Endothelial cell of umbilical vein (primary cell): ENCODE results near the gene PIK3CG. TPM values are rescaled to one million over a fixed set of nuclear protein-coding genes. Genes with fewer than 3 reads are reported as not detected.

Source experiments
- BruUV-seq: library from RNA; stranded (reverse); fragments of 400-500 nt; replicated peaks from 2 replicates; lab custom pipeline; 2021; lab: Mats Ljungman, UMichigan
- CTCF ChIA-PET: fragments of 300-600, 350-600 bp; sonication (Branson Sonifier 250); formaldehyde crosslinking; loops from one replicate; lab custom pipeline; 2021; ENCODE audit warnings: antibody characterized with exemption, inconsistent platforms; lab: Charles Lee
- POLR2A ChIA-PET: fragments of 300-600, 350-600 bp; sonication (Branson Sonifier 250); formaldehyde crosslinking; loops from one replicate; lab custom pipeline; 2021; ENCODE audit warnings: antibody characterized with exemption, inconsistent platforms; lab: Charles Lee
- DNase-seq: peaks from one replicate; pipeline ENCODE4 v3.0.0-alpha.2; 2011; ENCODE audit warnings: low read depth, low spot score
- FAIRE-seq: peaks from 2 replicates; lab custom pipeline; 2011; peaks lifted over from hg19 to GRCh38; lab: Jason Lieb, UNC
- H2AFZ ChIP-seq: 2 replicates; pipeline ENCODE4 v1.6.0; 2012; ENCODE audit warnings: low read depth, low read length, control low read depth, inconsistent platforms
- H3K27ac ChIP-seq: 2 replicates; pipeline ENCODE4 v1.5.1; 2011; ENCODE audit warnings: low read depth, mild to moderate bottlenecking, control low read depth, low read length, moderate library complexity; ENCODE audit not compliant: insufficient read depth
- H3K27me3 ChIP-seq, 2 experiments: 2 replicates each; pipeline versions ENCODE4 v1.6.0 to v1.6.1; 2011; ENCODE audit warnings: low read length in 2 of 2, mixed read lengths in 1 of 2; ENCODE audit not compliant: control insufficient read depth in 2 of 2, insufficient read depth in 2 of 2
- H3K36me3 ChIP-seq, 2 experiments: 2 replicates in 1 of 2; 3 replicates in 1 of 2; pipeline ENCODE4 v1.5.1; 2011; ENCODE audit warnings: low read length in 2 of 2, mild to moderate bottlenecking in 1 of 2, moderate library complexity in 1 of 2; ENCODE audit not compliant: control insufficient read depth in 2 of 2, insufficient read depth in 2 of 2; ENCODE audit errors: extremely low read depth in 1 of 2
- H3K4me1 ChIP-seq: 3 replicates; pipeline ENCODE4 v1.5.1; 2011; ENCODE audit warnings: mild to moderate bottlenecking, low read length; ENCODE audit not compliant: control insufficient read depth, insufficient read depth; ENCODE audit errors: extremely low read depth
- H3K4me2 ChIP-seq: 2 replicates; pipeline ENCODE4 v1.6.1; 2011; ENCODE audit warnings: low read length, control low read depth, mixed read lengths; ENCODE audit not compliant: insufficient read depth
- H3K4me3 ChIP-seq, 3 experiments: fragments of 200-600 bp in 1 of 3; sonication (generic), shearing (Covaris generic) in 1 of 3; replicated peaks in 1 of 3; 2 replicates each; pipeline ENCODE4 v1.5.1; 2011 to 2016; ENCODE audit warnings: control low read depth in 3 of 3, low read length in 3 of 3, mild to moderate bottlenecking in 2 of 3, inconsistent platforms in 1 of 3, low read depth in 1 of 3, moderate library complexity in 1 of 3; ENCODE audit not compliant: insufficient read depth in 1 of 3
- H3K79me2 ChIP-seq: 2 replicates; pipeline ENCODE4 v1.6.0; 2012; ENCODE audit warnings: low read length, inconsistent platforms; ENCODE audit not compliant: control insufficient read depth, insufficient read depth
- H3K9ac ChIP-seq: replicated peaks from 2 replicates; pipeline ENCODE3; 2011; ENCODE audit warnings: low read length, control low read depth; ENCODE audit not compliant: insufficient read depth; ENCODE audit errors: extremely low read depth
- H3K9me1 ChIP-seq: replicated peaks from 3 replicates; pipeline ENCODE4 v1.6.0; 2011; ENCODE audit warnings: mild to moderate bottlenecking, low read length; ENCODE audit not compliant: control insufficient read depth, insufficient read depth; ENCODE audit errors: extremely low read depth
- H3K9me3 ChIP-seq: replicated peaks from 2 replicates; pipeline ENCODE4 v1.5.1; 2012; ENCODE audit warnings: low read length, inconsistent platforms; ENCODE audit not compliant: control insufficient read depth, insufficient read depth
- H4K20me1 ChIP-seq: replicated peaks from 2 replicates; pipeline ENCODE3; 2011; ENCODE audit warnings: mild to moderate bottlenecking, low read length; ENCODE audit not compliant: control insufficient read depth, insufficient read depth; ENCODE audit errors: extremely low read depth
- CTCF ChIP-seq, 2 donors: IDR thresholded peaks; 1 replicate in 1 of 2; 2 replicates in 1 of 2; pipeline ENCODE4 v1.5.1; 2011; ENCODE audit warnings: low read length in 2 of 2, mild to moderate bottlenecking in 2 of 2, moderate library complexity in 2 of 2, control low read depth in 1 of 2, inconsistent platforms in 1 of 2, low read depth in 1 of 2; ENCODE audit not compliant: insufficient read depth in 1 of 2; ENCODE audit errors: extremely low read depth in 1 of 2
- EZH2 ChIP-seq: IDR thresholded peaks from 2 replicates; pipeline ENCODE4 v1.6.1; 2012; ENCODE audit warnings: borderline replicate concordance, low read depth, mild to moderate bottlenecking, moderate library complexity, low read length, inconsistent platforms; ENCODE audit not compliant: severe bottlenecking
- FOS ChIP-seq: IDR thresholded peaks from 2 replicates; pipeline ENCODE4 v1.6.1; 2011; ENCODE audit warnings: mild to moderate bottlenecking, low read length, moderate library complexity, borderline replicate concordance; ENCODE audit not compliant: insufficient read depth
- GATA2 ChIP-seq: IDR thresholded peaks from 2 replicates; pipeline ENCODE4 v1.7.0; 2011; ENCODE audit warnings: low read depth, mild to moderate bottlenecking, moderate library complexity, mixed read lengths, low read length; ENCODE audit not compliant: insufficient read length, insufficient read depth
- JUN ChIP-seq: IDR thresholded peaks from 2 replicates; pipeline ENCODE4 v1.6.1; 2011; ENCODE audit warnings: borderline replicate concordance, low read depth; ENCODE audit not compliant: insufficient read length, insufficient read depth
- MAX ChIP-seq: IDR thresholded peaks from 2 replicates; pipeline ENCODE4 v1.6.1; 2011; ENCODE audit not compliant: insufficient read depth, insufficient read length
- MYC ChIP-seq: IDR thresholded peaks from one replicate; pipeline ENCODE4 v1.6.1; 2011; ENCODE audit warnings: mild to moderate bottlenecking, low read depth, low read length
- POLR2A ChIP-seq: IDR thresholded peaks from 2 replicates; pipeline ENCODE4 v1.6.1; 2012; ENCODE audit warnings: low read depth, mild to moderate bottlenecking, control low read depth, low read length
- POLR2AphosphoS5 ChIP-seq: IDR thresholded peaks from 2 replicates; pipeline ENCODE4 v1.6.1; 2012; ENCODE audit warnings: low read depth, mild to moderate bottlenecking, control low read depth, low read length, moderate library complexity; ENCODE audit not compliant: insufficient read depth
- dilution Hi-C: fragments of 300-500 bp; cut with MboI; formaldehyde crosslinking; loops from one replicate; pipeline ENCODE4 v1.15.0; 2019; ENCODE audit warnings: low sequenced_read_pairs; ENCODE audit not compliant: extremely low pct_ligation_motif_present
- intact Hi-C: fragments of 100-400 bp; cut with micrococcal nuclease; formaldehyde crosslinking; loops from one replicate; pipeline ENCODE4 v1.10.0; 2022
- polyA plus RNA-seq, 4 experiments: library from polyadenylated mRNA; depleted of rRNA in 3 of 4; stranded (reverse) in 3 of 4; unstranded in 1 of 4; fragments of >200 nt; gene quantifications; 2 replicates each; pipeline versions ENCODE4 v1.2.1 to v1.2.3, GENCODE V29; 2011 to 2012; ENCODE audit warnings: missing spikeins in 1 of 4
- total RNA-seq: library from RNA; stranded (reverse); gene quantifications from 2 replicates; pipeline ENCODE4 v1.2.3, GENCODE V29; 2021

The PIK3CG gene
- total and polyA plus RNA-seq, 2 donors (not counting 3 experiments of a cell fraction or from before 2014, with no cell fraction given): 1.2 to 6.2 TPM

- DNase-seq: no peak
- no peak for FAIRE-seq
- no peak for TF ChIP-seq JUN
- TF ChIP-seq GATA2: no peak
- no peak for TF ChIP-seq POLR2A
- no peak for TF ChIP-seq MAX
- no peak for TF ChIP-seq POLR2AphosphoS5
- TF ChIP-seq EZH2: no peak
- no peak for TF ChIP-seq FOS
- no peak for TF ChIP-seq CTCF (IDR thresholded peaks at IDR 0.05; ENCODE audit: extremely low read depth in 1 of 2, insufficient read depth in 1 of 2, low read depth in 1 of 2, low read length in 2 of 2)
- TF ChIP-seq MYC: no peak
- no peaks in the 10 kb centered on the region for H3K9me1 ChIP-seq
- BruUV-seq: no TSS peak
- ChIA-PET POLR2A (no interaction called here), CTCF (interaction anchor here (1.7 kb wide), 1 partner anchor 27 kb away, joined by 3 read pairs; no protein-coding TSS in a partner anchor)
- intact Hi-C loops (no loop called here), dilution Hi-C loops (no loop called here)
- H3K4me2 ChIP-seq: no peak overlapping the region
- H3K79me2 ChIP-seq: no peaks in the 10 kb centered on the region
- H3K9me3 ChIP-seq: no peaks in the 10 kb centered on the region
- no peaks in the 10 kb centered on the region for H3K27me3 ChIP-seq
- no peaks in the 10 kb centered on the region for H3K4me1 ChIP-seq
- H3K27ac ChIP-seq: no peak overlapping the region
- no peak overlapping the region for H2AFZ ChIP-seq
- H4K20me1 ChIP-seq: no peaks in the 10 kb centered on the region
- no peak overlapping the region for H3K9ac ChIP-seq
- no peaks in the 10 kb centered on the region for H3K36me3 ChIP-seq
- no peak overlapping the region for H3K4me3 ChIP-seq
Measured at GRCh38 chr7:106916679-106917078, 51.6 kb downstream of the PIK3CG start.
